MCF 10A (cell line): ENCODE data around the gene C3orf62. TPM values are rescaled to one million over a fixed set of nuclear protein-coding genes. Genes with fewer than 3 reads are reported as not detected.
A peak's percentile ranks its signal among the peaks of the same experiment; 100 is the strongest.

Experiments used
- BruUV-seq: library from RNA; stranded (reverse); fragments of 400-500 nt; replicated peaks from 2 replicates; lab custom pipeline; 2021; lab: Mats Ljungman, UMichigan
- CTCF ChIA-PET: fragments of 300-600 bp; sonication (Branson Sonifier 250); formaldehyde crosslinking; extraction: SDS; loops from one replicate; lab custom pipeline; 2021; ENCODE audit warnings: antibody characterized with exemption, inconsistent platforms; lab: Yijun Ruan, JAX
- POLR2A ChIA-PET: fragments of 300-600, 350-650 bp; sonication (Branson Sonifier 250); formaldehyde crosslinking; extraction: SDS; loops from one replicate; lab custom pipeline; 2020; ENCODE audit warnings: antibody characterized with exemption, inconsistent platforms; lab: Yijun Ruan, JAX
- DNase-seq: peaks from one replicate; pipeline ENCODE4 v3.0.0-alpha.2; 2018; ENCODE audit not compliant: unreplicated experiment
- H3K27ac Mint-ChIP-seq: one replicate; pipeline ENCODE4 v1.8.0; 2022; ENCODE audit warnings: mild to moderate bottlenecking, low read depth, mixed read lengths; ENCODE audit not compliant: unreplicated experiment
- H3K27me3 Mint-ChIP-seq: one replicate; pipeline ENCODE4 v1.8.0; 2022; ENCODE audit warnings: mixed read lengths; ENCODE audit not compliant: insufficient read depth, unreplicated experiment
- H3K36me3 Mint-ChIP-seq: one replicate; pipeline ENCODE4 v1.8.0; 2022; ENCODE audit warnings: mild to moderate bottlenecking, moderate library complexity, mixed read lengths; ENCODE audit not compliant: insufficient read depth, unreplicated experiment
- H3K4me1 Mint-ChIP-seq: one replicate; pipeline ENCODE4 v1.8.0; 2022; ENCODE audit warnings: mixed read lengths; ENCODE audit not compliant: insufficient read depth, unreplicated experiment
- H3K4me3 Mint-ChIP-seq: one replicate; pipeline ENCODE4 v1.8.0; 2022; ENCODE audit warnings: mild to moderate bottlenecking, moderate library complexity, mixed read lengths; ENCODE audit not compliant: unreplicated experiment
- H3K9me3 Mint-ChIP-seq: one replicate; pipeline ENCODE4 v1.8.0; 2022; ENCODE audit warnings: mixed read lengths; ENCODE audit not compliant: unreplicated experiment
- CTCF ChIP-seq: fragments of 200-600 bp; IDR thresholded peaks from one replicate; pipeline ENCODE4 v1.8.0; 2022; ENCODE audit warnings: antibody characterized with exemption, mild to moderate bottlenecking; ENCODE audit not compliant: unreplicated experiment
- intact Hi-C: fragments of 100-400 bp; cut with micrococcal nuclease; formaldehyde crosslinking; loops from 2 replicates; pipeline ENCODE4 v1.14.1; 2022
- total RNA-seq: library from RNA; stranded (reverse); gene quantifications from 2 replicates; pipeline ENCODE4 v1.2.3, GENCODE V29; 2022

C3orf62 gene
- total RNA-seq, 1 experiment from 2014 or later: 8.1 TPM

GRCh38 chr3:49295489-49296058 lies 18.5 kb upstream of the C3orf62 start:
- CTCF ChIA-PET: interaction anchor here (0.6 to 1.1 kb wide), 2 partner anchors 8 to 82 kb away, joined by 3 read pairs; no protein-coding TSS in a partner anchor
- POLR2A ChIA-PET: interaction anchor here (0.6 to 2.1 kb wide), 3 partner anchors 29 to 153 kb away, joined by 3 to 8 read pairs (median 5); partner anchors contain the start of gene USP4
- Mint-ChIP-seq H3K27me3 (no peaks in the 10 kb centered on the region), H3K4me3 (no peak overlapping the region), H3K4me1 (peaks cover 7% of the 10 kb centered on the region), H3K27ac (peak overlapping the region; percentile 23), H3K36me3 (peaks cover 96% of the 10 kb centered on the region), H3K9me3 (no peaks in the 10 kb centered on the region)
- TF ChIP-seq CTCF: peak; percentile 55
- peak; percentile 35 for DNase-seq
- intact Hi-C loops: loop anchor here (1.0 to 5.0 kb wide), 2 partner anchors 123 to 154 kb away; partner anchors contain the start of gene KLHDC8B
- no TSS peak for BruUV-seq

- no peaks in the 10 kb centered on the region for H3K9me3 Mint-ChIP-seq
- CTCF ChIA-PET: interaction anchor here (0.6 to 3.6 kb wide), 6 partner anchors 39 to 217 kb away, joined by 3 to 11 read pairs (median 4); partner anchors contain the start of gene KLHDC8B
- no peak overlapping the region for H3K27ac Mint-ChIP-seq
- H3K4me3 Mint-ChIP-seq: no peak overlapping the region
- no peak for DNase-seq
- no TSS peak for BruUV-seq
- H3K27me3 Mint-ChIP-seq: no peaks in the 10 kb centered on the region
- POLR2A ChIA-PET: no interaction called here
- intact Hi-C loops: no loop called here
- no peak for TF ChIP-seq CTCF
- H3K36me3 Mint-ChIP-seq: peaks cover 96% of the 10 kb centered on the region
- peaks cover 7% of the 10 kb centered on the region for H3K4me1 Mint-ChIP-seq
These were observed 17.3 kb upstream of the C3orf62 start for GRCh38 chr3:49294343-49294742.

GRCh38 chr3:49283997-49284396 lies 7.0 kb upstream of the C3orf62 start:
- H3K27me3 Mint-ChIP-seq: no peaks in the 10 kb centered on the region
- ChIA-PET POLR2A (interaction anchor here (0.6 kb wide), 1 partner anchor 347 kb away, joined by 4 read pairs; no protein-coding TSS in a partner anchor), CTCF (interaction anchor here (1.3 kb wide), 1 partner anchor 165 kb away, joined by 4 read pairs; no protein-coding TSS in a partner anchor)
- no peak for TF ChIP-seq CTCF
- intact Hi-C loops: no loop called here
- DNase-seq: no peak
- no peak overlapping the region for H3K27ac Mint-ChIP-seq
- no peaks in the 10 kb centered on the region for H3K9me3 Mint-ChIP-seq
- no peak overlapping the region for H3K4me3 Mint-ChIP-seq
- no peaks in the 10 kb centered on the region for H3K4me1 Mint-ChIP-seq
- no TSS peak for BruUV-seq
- H3K36me3 Mint-ChIP-seq: peaks cover 84% of the 10 kb centered on the region

- DNase-seq: no peak
- Mint-ChIP-seq H3K9me3 (no peaks in the 10 kb centered on the region), H3K4me3 (no peak overlapping the region), H3K27me3 (no peaks in the 10 kb centered on the region), H3K27ac (no peak overlapping the region), H3K4me1 (no peaks in the 10 kb centered on the region), H3K36me3 (peaks cover 69% of the 10 kb centered on the region)
- intact Hi-C loops: no loop called here
- no TSS peak for BruUV-seq
- POLR2A ChIA-PET: interaction anchor here (0.8 to 1.3 kb wide), 3 partner anchors 9 to 60 kb away, joined by 3 read pairs; partner anchors contain the start of gene USP4
- no peak for TF ChIP-seq CTCF
- CTCF ChIA-PET: no interaction called here
These were observed 2.3 kb upstream of the C3orf62 start for GRCh38 chr3:49279376-49279775.
